ENCODE results near the gene FGF16.

FGF16 gene

GRCh38 chrX:77415161-77415560 lies 32.0 kb upstream of the FGF16 start:
- no peak for TF ChIP-seq CTCF (conservative IDR thresholded peaks at IDR 0.05; ENCODE audit: low read depth, low read length)
- Histone ChIP-seq H3K9ac (no peak overlapping the region), H4K20me1 (ENCODE audit: insufficient read depth) (no peaks in the 10 kb centered on the region), H3K79me2 (ENCODE audit: insufficient read depth, low read depth) (no peaks in the 10 kb centered on the region), H3K4me2 (no peak overlapping the region), H3K4me1 (ENCODE audit: low read depth, poor library complexity, severe bottlenecking) (no peaks in the 10 kb centered on the region), H3K36me3 (ENCODE audit: insufficient read depth) (no peaks in the 10 kb centered on the region), H2AFZ (ENCODE audit: low read depth) (no peak overlapping the region), H3K4me3 (IDR thresholded peaks at IDR 0.05; ENCODE audit: insufficient read depth, low read depth, low read length) (no peak overlapping the region), H3K27ac (no peak overlapping the region), H3K27me3 (ENCODE audit: insufficient read depth, low read depth) (no peaks in the 10 kb centered on the region)

- H4K20me1 ChIP-seq (ENCODE audit: insufficient read depth): no peaks in the 10 kb centered on the region
- H3K9ac ChIP-seq: no peak overlapping the region
- TF ChIP-seq CTCF (conservative IDR thresholded peaks at IDR 0.05; ENCODE audit: low read depth, low read length): no peak
- H3K27ac ChIP-seq: no peak overlapping the region
- no peaks in the 10 kb centered on the region for H3K36me3 ChIP-seq (ENCODE audit: insufficient read depth)
- no peaks in the 10 kb centered on the region for H3K4me1 ChIP-seq (ENCODE audit: low read depth, poor library complexity, severe bottlenecking)
- H3K4me2 ChIP-seq: no peak overlapping the region
- H3K4me3 ChIP-seq (IDR thresholded peaks at IDR 0.05; ENCODE audit: insufficient read depth, low read depth, low read length): no peak overlapping the region
- H3K27me3 ChIP-seq (ENCODE audit: insufficient read depth, low read depth): no peaks in the 10 kb centered on the region
- no peaks in the 10 kb centered on the region for H3K79me2 ChIP-seq (ENCODE audit: insufficient read depth, low read depth)
- no peak overlapping the region for H2AFZ ChIP-seq (ENCODE audit: low read depth)
Measured at GRCh38 chrX:77415882-77416281, 31.3 kb upstream of the FGF16 start.

GRCh38 chrX:77422891-77423648 lies 24.1 kb upstream of the FGF16 start:
- TF ChIP-seq CTCF (conservative IDR thresholded peaks at IDR 0.05; ENCODE audit: low read depth, low read length): no peak
- no peak overlapping the region for H3K27ac ChIP-seq
- H3K4me3 ChIP-seq (IDR thresholded peaks at IDR 0.05; ENCODE audit: insufficient read depth, low read depth, low read length): no peak overlapping the region
- no peaks in the 10 kb centered on the region for H4K20me1 ChIP-seq (ENCODE audit: insufficient read depth)
- no peaks in the 10 kb centered on the region for H3K79me2 ChIP-seq (ENCODE audit: insufficient read depth, low read depth)
- H3K9ac ChIP-seq: no peak overlapping the region
- no peaks in the 10 kb centered on the region for H3K4me1 ChIP-seq (ENCODE audit: low read depth, poor library complexity, severe bottlenecking)
- no peaks in the 10 kb centered on the region for H3K27me3 ChIP-seq (ENCODE audit: insufficient read depth, low read depth)
- no peaks in the 10 kb centered on the region for H3K36me3 ChIP-seq (ENCODE audit: insufficient read depth)
- no peak overlapping the region for H3K4me2 ChIP-seq
- H2AFZ ChIP-seq (ENCODE audit: low read depth): no peak overlapping the region

GRCh38 chrX:77426811-77427210 lies 20.4 kb upstream of the FGF16 start:
- no peak for TF ChIP-seq CTCF (conservative IDR thresholded peaks at IDR 0.05; ENCODE audit: low read depth, low read length)
- no peak overlapping the region for H3K9ac ChIP-seq
- no peaks in the 10 kb centered on the region for H3K79me2 ChIP-seq (ENCODE audit: insufficient read depth, low read depth)
- H3K4me3 ChIP-seq (IDR thresholded peaks at IDR 0.05; ENCODE audit: insufficient read depth, low read depth, low read length): no peak overlapping the region
- no peak overlapping the region for H3K27ac ChIP-seq
- H3K36me3 ChIP-seq (ENCODE audit: insufficient read depth): no peaks in the 10 kb centered on the region
- H3K4me1 ChIP-seq (ENCODE audit: low read depth, poor library complexity, severe bottlenecking): no peaks in the 10 kb centered on the region
- no peaks in the 10 kb centered on the region for H3K27me3 ChIP-seq (ENCODE audit: insufficient read depth, low read depth)
- H3K4me2 ChIP-seq: no peak overlapping the region
- no peaks in the 10 kb centered on the region for H4K20me1 ChIP-seq (ENCODE audit: insufficient read depth)
- no peak overlapping the region for H2AFZ ChIP-seq (ENCODE audit: low read depth)

Data from KMS-11 (cell line).